ENCODE measurements around the gene EGF.

- TF ChIP-seq CTCF (IDR thresholded peaks at IDR 0.05) (no peak), POLR2A (IDR thresholded peaks at IDR 0.05) (no peak)
Observed at GRCh38 chr4:109872950-109873656, 39.6 kb upstream of the EGF start.
